Liver (tissue), 9 donors: ENCODE data around the gene FAM184A. TPM values are rescaled to one million over a fixed set of nuclear protein-coding genes. Genes with fewer than 3 reads are reported as not detected.

Experiments
- DNase-seq: peaks from one replicate; pipeline ENCODE4 v3.0.0-alpha.2; 2017; ENCODE audit warnings: low spot score
- H3K27ac ChIP-seq, 2 donors: one replicate each; pipeline ENCODE4 v1.7.0; 2013; ENCODE audit warnings: inconsistent platforms in 2 of 2, low read length in 2 of 2, control low read depth in 1 of 2, low read depth in 1 of 2, mild to moderate bottlenecking in 1 of 2
- H3K27me3 ChIP-seq, 4 donors: one replicate each; pipeline versions ENCODE4 v1.6.1 to v1.7.0; 2013; ENCODE audit warnings: low read length in 3 of 4, inconsistent platforms in 1 of 4, mild to moderate bottlenecking in 1 of 4, moderate library complexity in 1 of 4; ENCODE audit not compliant: control insufficient read depth in 4 of 4, insufficient read depth in 4 of 4
- H3K36me3 ChIP-seq, 4 donors: one replicate each; pipeline versions ENCODE4 v1.6.1 to v1.7.0; 2013; ENCODE audit warnings: low read length in 3 of 4, mild to moderate bottlenecking in 3 of 4, low read depth in 1 of 4, moderate library complexity in 1 of 4; ENCODE audit not compliant: control insufficient read depth in 4 of 4, insufficient read depth in 3 of 4
- H3K4me1 ChIP-seq, 4 donors: one replicate each; pipeline versions ENCODE4 v1.6.1 to v1.7.0; 2013; ENCODE audit warnings: low read length in 3 of 4, mild to moderate bottlenecking in 3 of 4, moderate library complexity in 1 of 4; ENCODE audit not compliant: control insufficient read depth in 4 of 4, insufficient read depth in 4 of 4
- H3K4me3 ChIP-seq, 3 donors: one replicate each; pipeline versions ENCODE4 v1.6.1 to v1.7.0; 2013; ENCODE audit warnings: low read length in 3 of 3, control low read depth in 1 of 3, low read depth in 1 of 3, mild to moderate bottlenecking in 1 of 3
- H3K9ac ChIP-seq, 2 donors: one replicate each; pipeline ENCODE4 v1.7.0; 2013; ENCODE audit warnings: low read length in 2 of 2, mild to moderate bottlenecking in 2 of 2, moderate library complexity in 2 of 2, control low read depth in 1 of 2, low read depth in 1 of 2
- H3K9me3 ChIP-seq, 4 donors: one replicate each; pipeline versions ENCODE4 v1.6.1 to v1.7.0; 2013; ENCODE audit warnings: low read length in 3 of 4; ENCODE audit not compliant: control insufficient read depth in 4 of 4
- ATF3 ChIP-seq: IDR thresholded peaks from 2 replicates; pipeline ENCODE4 v1.6.1; 2016; ENCODE audit warnings: antibody characterized with exemption
- EGR1 ChIP-seq, 2 donors: IDR thresholded peaks; 2 replicates each; pipeline ENCODE4 v1.6.1; 2016 to 2018; ENCODE audit warnings: antibody characterized with exemption in 2 of 2, low read depth in 2 of 2
- FOXA1 ChIP-seq: IDR thresholded peaks from 2 replicates; pipeline ENCODE4 v1.6.1; 2016; ENCODE audit warnings: antibody characterized with exemption
- FOXA2 ChIP-seq: IDR thresholded peaks from 2 replicates; pipeline ENCODE4 v1.6.1; 2016; ENCODE audit warnings: antibody characterized with exemption
- GABPA ChIP-seq, 2 donors: IDR thresholded peaks in 1 of 2; conservative IDR thresholded peaks in 1 of 2; 2 replicates each; pipeline ENCODE4 v1.6.1; 2016; ENCODE audit warnings: antibody characterized with exemption in 2 of 2, mild to moderate bottlenecking in 1 of 2, moderate library complexity in 1 of 2
- HNF4A ChIP-seq, 2 donors: conservative IDR thresholded peaks; 2 replicates each; pipeline ENCODE4 v1.6.1; 2016; ENCODE audit warnings: antibody characterized with exemption in 2 of 2, mild to moderate bottlenecking in 2 of 2
- HNF4G ChIP-seq: IDR thresholded peaks from 2 replicates; pipeline ENCODE4 v1.6.1; 2016; ENCODE audit warnings: antibody characterized with exemption
- JUND ChIP-seq, 2 donors: IDR thresholded peaks; 2 replicates each; pipeline ENCODE4 v1.6.1; 2016; ENCODE audit warnings: antibody characterized with exemption in 2 of 2
- NR2F2 ChIP-seq: IDR thresholded peaks from 2 replicates; pipeline ENCODE4 v1.6.1; 2016; ENCODE audit warnings: antibody characterized with exemption
- RAD21 ChIP-seq, 2 donors: IDR thresholded peaks; 2 replicates each; pipeline ENCODE4 v1.6.1; 2016; ENCODE audit warnings: antibody characterized with exemption in 2 of 2, mild to moderate bottlenecking in 2 of 2
- REST ChIP-seq: IDR thresholded peaks from 2 replicates; pipeline ENCODE4 v1.6.1; 2016; ENCODE audit warnings: antibody characterized with exemption, mild to moderate bottlenecking
- RXRA ChIP-seq, 2 donors: IDR thresholded peaks; 2 replicates each; pipeline ENCODE4 v1.6.1; 2017 to 2018; ENCODE audit warnings: antibody characterized with exemption in 2 of 2, mild to moderate bottlenecking in 1 of 2
- SP1 ChIP-seq: IDR thresholded peaks from 2 replicates; pipeline ENCODE4 v1.6.1; 2018; ENCODE audit warnings: antibody characterized with exemption, mild to moderate bottlenecking
- TAF1 ChIP-seq: conservative IDR thresholded peaks from 2 replicates; pipeline ENCODE4 v1.6.1; 2016; ENCODE audit warnings: antibody characterized with exemption, mild to moderate bottlenecking
- YY1 ChIP-seq: IDR thresholded peaks from 2 replicates; pipeline ENCODE4 v1.6.1; 2016; ENCODE audit warnings: antibody characterized with exemption, mild to moderate bottlenecking
- WGBS: extraction: QIAGEN DNeasy Blood & Tissue Kit; methylation state at CpG from one replicate; pipeline ENCODE4 v1.1.7; 2013; 5-methylcytosine and 5-hydroxymethylcytosine counted together
- polyA plus RNA-seq, 2 donors: library from polyadenylated mRNA; stranded (reverse) in 1 of 2; unstranded in 1 of 2; fragments of 200-250 nt in 1 of 2; fragments of >200 nt in 1 of 2; fragmentation: Nextera tagmentation in 1 of 2; extraction: Ambion mirVana in 1 of 2; gene quantifications; one replicate each; pipeline versions ENCODE4 v1.2.1 to v1.2.3, GENCODE V29; 2013 to 2015
- total RNA-seq, 2 donors: library from RNA; depleted of rRNA; stranded (reverse); fragments of >200 nt; gene quantifications; one replicate each; pipeline ENCODE4 v1.2.3, GENCODE V29; 2014
- TF ChIP-seq, protein P1 (sequence below): IDR thresholded peaks from 2 replicates; pipeline ENCODE4 v1.6.1; 2016; ENCODE audit warnings: antibody characterized with exemption
- TF ChIP-seq, protein P2 (sequence below): fragments of 150-350 bp; IDR thresholded peaks from 2 replicates; pipeline ENCODE4 v1.5.1; 2017; ENCODE audit warnings: improper control_type of control experiment, low read depth, low read length; ENCODE audit not compliant: missing input control
- TF ChIP-seq, protein P3 (sequence below): IDR thresholded peaks from 2 replicates; pipeline ENCODE4 v1.6.1; 2016; ENCODE audit warnings: antibody characterized with exemption
- donor health status: healthy.
- donor health status: healthy.
- donor health status: healthy.
- donor health status: healthy.
- donor health status: healthy.

FAM184A gene
- total and polyA plus RNA-seq, 4 donors = 1.0 to 7.4 (median 4.0) TPM

DNA sequence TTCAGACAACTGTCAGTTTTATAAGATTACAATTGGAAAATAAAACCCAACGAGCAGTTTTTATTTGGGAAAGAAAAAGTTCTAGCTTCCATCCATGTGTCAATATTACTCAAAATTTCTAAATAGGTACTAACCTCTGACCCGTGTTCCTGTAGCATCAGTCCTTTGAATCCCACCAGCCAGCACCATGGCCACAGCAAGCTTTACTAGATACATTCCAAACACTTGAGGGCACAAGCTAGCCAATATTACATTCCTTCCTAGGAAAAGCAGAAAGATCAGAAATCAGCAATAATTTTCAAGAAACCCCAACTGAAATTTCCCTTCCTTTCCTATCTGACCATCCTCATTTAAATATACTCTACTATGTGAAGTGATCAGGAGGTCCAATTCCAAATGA is 165.3 kb downstream of the FAM184A start:
- no peak for TF ChIP-seq YY1
- TF ChIP-seq FOXA1 = no peak
- no peak for TF ChIP-seq TAF1
- no peak for TF ChIP-seq HNF4G
- TF ChIP-seq, protein P1, sequence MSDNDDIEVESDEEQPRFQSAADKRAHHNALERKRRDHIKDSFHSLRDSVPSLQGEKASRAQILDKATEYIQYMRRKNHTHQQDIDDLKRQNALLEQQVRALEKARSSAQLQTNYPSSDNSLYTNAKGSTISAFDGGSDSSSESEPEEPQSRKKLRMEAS = no peak
- no peak for TF ChIP-seq EGR1 (IDR thresholded peaks at IDR 0.05; ENCODE audit: low read depth in 2 of 2)
- no peak for TF ChIP-seq GABPA (IDR thresholded peaks at IDR 0.05 in 1 of 2, conservative IDR thresholded peaks at IDR 0.05 in 1 of 2)
- TF ChIP-seq REST = no peak
- TF ChIP-seq, protein P2, sequence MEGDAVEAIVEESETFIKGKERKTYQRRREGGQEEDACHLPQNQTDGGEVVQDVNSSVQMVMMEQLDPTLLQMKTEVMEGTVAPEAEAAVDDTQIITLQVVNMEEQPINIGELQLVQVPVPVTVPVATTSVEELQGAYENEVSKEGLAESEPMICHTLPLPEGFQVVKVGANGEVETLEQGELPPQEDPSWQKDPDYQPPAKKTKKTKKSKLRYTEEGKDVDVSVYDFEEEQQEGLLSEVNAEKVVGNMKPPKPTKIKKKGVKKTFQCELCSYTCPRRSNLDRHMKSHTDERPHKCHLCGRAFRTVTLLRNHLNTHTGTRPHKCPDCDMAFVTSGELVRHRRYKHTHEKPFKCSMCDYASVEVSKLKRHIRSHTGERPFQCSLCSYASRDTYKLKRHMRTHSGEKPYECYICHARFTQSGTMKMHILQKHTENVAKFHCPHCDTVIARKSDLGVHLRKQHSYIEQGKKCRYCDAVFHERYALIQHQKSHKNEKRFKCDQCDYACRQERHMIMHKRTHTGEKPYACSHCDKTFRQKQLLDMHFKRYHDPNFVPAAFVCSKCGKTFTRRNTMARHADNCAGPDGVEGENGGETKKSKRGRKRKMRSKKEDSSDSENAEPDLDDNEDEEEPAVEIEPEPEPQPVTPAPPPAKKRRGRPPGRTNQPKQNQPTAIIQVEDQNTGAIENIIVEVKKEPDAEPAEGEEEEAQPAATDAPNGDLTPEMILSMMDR = no peak
- TF ChIP-seq SP1 = no peak
- TF ChIP-seq, protein P3, sequence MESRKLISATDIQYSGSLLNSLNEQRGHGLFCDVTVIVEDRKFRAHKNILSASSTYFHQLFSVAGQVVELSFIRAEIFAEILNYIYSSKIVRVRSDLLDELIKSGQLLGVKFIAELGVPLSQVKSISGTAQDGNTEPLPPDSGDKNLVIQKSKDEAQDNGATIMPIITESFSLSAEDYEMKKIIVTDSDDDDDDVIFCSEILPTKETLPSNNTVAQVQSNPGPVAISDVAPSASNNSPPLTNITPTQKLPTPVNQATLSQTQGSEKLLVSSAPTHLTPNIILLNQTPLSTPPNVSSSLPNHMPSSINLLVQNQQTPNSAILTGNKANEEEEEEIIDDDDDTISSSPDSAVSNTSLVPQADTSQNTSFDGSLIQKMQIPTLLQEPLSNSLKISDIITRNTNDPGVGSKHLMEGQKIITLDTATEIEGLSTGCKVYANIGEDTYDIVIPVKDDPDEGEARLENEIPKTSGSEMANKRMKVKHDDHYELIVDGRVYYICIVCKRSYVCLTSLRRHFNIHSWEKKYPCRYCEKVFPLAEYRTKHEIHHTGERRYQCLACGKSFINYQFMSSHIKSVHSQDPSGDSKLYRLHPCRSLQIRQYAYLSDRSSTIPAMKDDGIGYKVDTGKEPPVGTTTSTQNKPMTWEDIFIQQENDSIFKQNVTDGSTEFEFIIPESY = no peak
- no peak for TF ChIP-seq RAD21 (IDR thresholded peaks at IDR 0.05)
- no peak for TF ChIP-seq HNF4A (conservative IDR thresholded peaks at IDR 0.05)
- TF ChIP-seq FOXA2 = no peak
- TF ChIP-seq NR2F2 = no peak
- TF ChIP-seq ATF3 = no peak
- no peak for TF ChIP-seq RXRA (IDR thresholded peaks at IDR 0.05)
- TF ChIP-seq JUND (IDR thresholded peaks at IDR 0.05) = no peak
- Histone ChIP-seq H3K9me3 (no peaks in the 10 kb centered on the region), H3K36me3 (peaks cover 5 to 48% (median 34%) of the 10 kb centered on the region in 4 donors), H3K4me3 (no peak overlapping the region), H3K27me3 (no peaks in the 10 kb centered on the region), H3K27ac (no peak overlapping the region), H3K9ac (no peak overlapping the region), H3K4me1 (peaks cover 0 to 3% (median 0%) of the 10 kb centered on the region in 4 donors)
- 75% methylated on average over 2 of the region's 2 CpGs for WGBS
- no peak for DNase-seq
